SIG-M5 (cell line): Measurements from ENCODE around the gene PHLDA3.
A peak's percentile ranks its signal among the peaks of the same experiment; 100 is the strongest.

Experiments used
- DNase-seq: peaks from one replicate; lab custom pipeline; 2025; lab: John Stamatoyannopoulos, UW

The PHLDA3 gene

DNA sequence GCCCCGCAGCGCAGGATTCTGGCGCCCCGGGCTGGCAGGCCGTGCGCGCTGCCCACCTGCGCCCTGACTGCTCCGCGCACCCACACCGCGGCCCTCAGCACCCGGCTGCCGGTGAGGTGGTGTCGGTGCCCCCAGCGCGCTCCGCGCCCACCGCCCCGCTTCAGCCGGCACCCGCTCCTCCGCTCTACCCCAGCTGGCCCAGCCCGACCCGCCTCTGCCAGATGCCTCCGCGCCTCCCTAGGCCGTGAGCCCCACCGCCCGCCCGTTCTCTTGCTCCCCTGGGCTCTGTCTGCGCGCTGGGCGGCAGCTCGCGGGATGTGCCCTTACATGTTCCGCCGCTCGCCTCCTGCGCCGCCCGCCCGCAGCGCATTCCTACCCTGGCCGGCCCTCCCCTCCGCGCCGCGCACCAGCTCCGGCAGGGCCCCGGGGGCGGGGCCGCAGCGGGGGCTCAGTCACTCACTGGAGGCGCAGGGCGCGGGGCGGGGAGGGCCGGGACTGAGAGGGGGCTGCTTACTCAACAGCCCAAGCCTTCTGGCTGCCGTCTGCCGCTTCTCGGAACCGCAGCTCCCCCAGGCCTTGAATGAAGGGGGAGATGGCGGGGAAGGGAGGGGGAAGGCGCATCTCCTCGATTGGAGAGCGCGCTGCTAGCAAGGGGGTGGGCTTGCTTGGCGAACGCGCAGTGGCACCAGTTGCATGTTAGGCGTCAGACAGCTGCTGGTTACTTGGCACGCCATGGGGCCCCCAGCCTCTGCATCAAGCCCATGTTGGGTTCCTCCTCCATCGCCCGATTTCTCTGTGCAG is at the start of gene PHLDA3:
Gene PHLDA3, minus strand, starts transcription at position 345 of the 801 bp plus-strand sequence. CDS start 402 bp downstream, outside the sequence.
- peak; percentile 67 for DNase-seq

DNA sequence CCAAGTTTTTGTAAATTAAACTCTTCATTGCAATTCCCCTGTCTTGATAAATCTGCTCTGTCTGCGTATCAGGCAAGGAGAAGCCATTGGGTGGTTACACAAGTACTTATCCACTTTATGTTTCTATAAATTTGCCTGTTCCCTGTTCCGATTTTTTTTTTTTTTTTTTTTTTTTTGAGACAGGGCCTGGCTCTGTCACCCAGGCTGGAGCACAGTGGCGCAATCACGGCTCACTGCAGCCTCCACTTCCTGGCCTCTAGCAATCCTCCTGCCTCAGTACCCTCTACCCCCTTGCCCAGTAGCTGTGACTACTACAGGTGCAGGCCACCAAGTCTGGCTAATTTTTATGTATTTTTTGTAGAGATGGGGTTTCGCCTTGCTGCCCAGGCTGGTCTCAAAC is 49.1 kb upstream of the PHLDA3 start:
- no peak for DNase-seq

DNA sequence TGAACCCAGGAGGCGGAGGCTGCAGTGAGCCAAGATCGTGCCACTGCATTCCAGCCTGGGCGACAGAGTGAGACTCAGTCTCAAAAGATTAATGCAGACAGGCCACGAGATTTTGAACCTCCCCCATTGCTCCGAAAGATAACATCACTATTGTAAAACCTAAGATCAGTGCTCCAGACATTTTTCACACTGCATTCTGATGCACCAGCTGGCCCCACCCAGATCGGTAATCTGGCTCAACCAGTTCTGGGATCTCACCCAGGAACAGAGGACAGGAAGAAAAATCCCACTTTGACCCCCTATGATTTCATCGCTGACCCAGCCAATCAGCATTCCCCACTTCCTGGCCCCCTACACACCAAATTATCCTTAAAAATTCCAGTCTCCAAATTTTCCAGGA is 48.6 kb upstream of the PHLDA3 start:
- DNase-seq = no peak

DNA sequence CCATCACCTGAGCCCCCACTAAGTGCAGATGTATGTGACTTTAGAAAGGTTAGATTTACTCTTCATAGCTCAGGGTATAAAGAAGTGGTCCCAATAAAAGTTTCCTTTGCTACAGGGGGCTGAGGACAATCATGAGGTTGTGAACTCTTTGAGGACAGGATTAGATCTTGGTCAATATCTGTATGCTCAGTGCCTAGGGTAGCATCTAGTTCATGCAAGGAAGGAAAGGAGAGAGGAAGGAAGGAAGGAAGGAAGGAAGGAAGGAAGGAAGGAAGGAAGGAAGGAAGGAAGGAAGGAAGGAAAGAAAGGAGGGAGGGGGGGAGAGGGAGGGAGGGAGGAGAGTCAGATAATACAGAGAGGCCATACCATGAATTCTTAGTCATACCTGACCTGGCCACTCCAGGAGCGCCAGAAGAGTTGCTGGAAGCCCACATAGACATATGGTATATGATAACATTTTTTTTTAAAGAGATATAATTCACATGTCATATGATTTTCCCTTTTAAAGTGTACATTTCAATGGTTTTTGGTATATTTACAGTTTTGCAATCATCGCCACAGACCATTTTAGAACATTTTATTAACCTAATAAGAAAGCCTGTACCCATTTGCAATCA is 47.6 kb upstream of the PHLDA3 start:
- no peak for DNase-seq

DNA sequence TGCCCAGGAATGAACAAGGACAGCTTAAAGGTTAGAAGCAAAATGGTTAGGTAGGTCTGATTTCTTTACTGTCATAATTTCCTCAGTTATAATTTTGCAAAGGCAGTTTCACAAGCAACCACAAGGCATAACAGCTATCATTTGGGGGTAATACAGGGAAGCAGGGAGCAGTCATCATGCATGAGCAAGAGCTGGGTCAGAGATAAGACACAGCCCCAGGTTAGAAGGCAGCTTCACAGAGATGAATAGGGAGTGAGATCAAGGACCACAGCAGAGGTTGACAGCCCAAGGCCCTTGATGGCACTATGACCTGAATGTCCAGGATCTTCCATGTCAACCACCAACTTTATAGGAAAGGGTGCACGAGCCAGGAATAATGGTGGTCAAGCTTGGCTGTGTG is 46.9 kb upstream of the PHLDA3 start:
- DNase-seq = no peak

DNA sequence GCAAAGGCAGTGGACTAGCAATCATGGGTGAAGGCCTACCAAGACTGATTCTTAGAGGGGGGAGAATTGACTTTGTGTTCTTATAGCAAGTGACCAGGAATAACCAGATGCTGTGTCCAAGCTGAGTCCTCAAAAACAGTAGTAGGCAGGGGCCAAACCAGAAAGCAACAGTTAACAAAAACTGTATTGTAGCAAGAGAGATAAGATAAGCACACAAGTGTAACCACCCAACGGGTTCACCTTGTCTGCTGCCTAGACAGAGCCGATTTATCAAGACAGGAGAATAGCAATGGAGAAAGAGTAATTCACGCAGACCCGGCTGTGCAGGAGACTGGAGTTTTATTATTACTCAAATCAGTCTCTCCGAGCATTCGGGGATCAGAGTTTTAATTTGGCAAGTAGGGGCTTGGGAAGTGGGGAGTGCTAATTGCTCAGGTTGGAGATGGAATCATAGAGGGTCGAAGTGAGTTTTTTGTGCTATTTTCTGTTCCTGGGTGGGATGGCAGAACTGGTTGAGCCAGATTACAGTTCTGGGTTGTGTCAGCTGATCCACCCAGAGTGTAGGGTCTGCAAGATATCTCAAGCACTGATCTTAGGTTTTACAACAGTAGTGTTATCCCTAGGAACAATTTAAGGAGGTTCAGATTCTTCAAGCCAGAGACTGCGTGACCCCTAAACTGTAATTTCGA is 46.2 kb upstream of the PHLDA3 start:
- no peak for DNase-seq

DNA sequence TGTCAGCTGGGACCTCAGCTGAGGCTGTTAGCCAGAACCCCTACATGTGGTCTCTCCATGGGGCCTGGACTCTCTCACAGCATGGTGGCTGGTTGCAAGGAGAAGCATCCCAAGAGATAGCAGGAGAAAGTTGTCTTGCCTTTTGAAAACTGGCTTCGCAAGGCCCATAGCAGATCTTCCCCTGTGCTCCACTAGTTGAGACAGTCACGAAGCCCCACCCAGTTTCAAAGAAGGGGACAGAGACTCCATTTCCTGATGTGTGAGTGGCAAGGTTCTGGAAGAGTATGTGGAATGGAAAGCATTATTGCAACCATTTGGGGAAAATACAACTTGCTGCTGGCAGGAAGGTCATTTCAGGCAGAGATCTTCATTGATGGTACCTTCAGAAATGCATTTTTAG is 45.5 kb upstream of the PHLDA3 start:
- DNase-seq = no peak

DNA sequence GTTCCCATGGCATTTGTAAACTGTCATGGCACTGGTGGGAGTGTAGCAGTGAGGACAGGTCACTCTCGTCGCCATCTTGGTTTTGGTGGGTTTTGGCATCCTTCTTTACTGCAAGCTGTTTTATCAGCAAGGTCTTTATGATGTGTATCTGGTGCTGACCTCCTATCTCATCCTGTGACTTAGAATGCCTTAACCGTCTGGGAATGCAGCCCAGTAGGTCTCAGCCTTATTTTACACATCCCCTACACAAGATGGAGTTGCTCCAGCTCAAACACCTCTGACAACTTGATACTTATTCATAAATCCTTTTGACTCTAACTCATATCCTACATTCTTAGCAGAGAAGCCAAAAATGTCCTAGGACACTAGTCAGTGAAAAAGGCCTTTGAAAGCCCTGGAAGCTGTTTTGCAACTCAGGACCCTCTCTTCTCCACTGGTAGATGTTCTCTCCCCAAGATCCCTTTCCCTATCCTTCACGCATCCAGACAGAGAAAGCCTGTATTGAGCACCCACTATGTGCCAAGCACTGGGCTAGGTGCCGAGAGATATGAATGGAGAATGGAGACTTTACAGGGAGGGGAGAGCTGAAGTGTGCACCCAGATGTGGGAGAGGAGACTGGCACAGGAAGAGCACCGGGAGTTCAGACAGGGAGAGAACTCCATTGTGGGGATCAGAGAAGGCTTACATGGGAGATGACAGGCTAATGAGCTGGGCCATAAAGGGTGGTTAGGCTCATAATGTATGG is 44.7 kb upstream of the PHLDA3 start:
- DNase-seq = no peak

DNA sequence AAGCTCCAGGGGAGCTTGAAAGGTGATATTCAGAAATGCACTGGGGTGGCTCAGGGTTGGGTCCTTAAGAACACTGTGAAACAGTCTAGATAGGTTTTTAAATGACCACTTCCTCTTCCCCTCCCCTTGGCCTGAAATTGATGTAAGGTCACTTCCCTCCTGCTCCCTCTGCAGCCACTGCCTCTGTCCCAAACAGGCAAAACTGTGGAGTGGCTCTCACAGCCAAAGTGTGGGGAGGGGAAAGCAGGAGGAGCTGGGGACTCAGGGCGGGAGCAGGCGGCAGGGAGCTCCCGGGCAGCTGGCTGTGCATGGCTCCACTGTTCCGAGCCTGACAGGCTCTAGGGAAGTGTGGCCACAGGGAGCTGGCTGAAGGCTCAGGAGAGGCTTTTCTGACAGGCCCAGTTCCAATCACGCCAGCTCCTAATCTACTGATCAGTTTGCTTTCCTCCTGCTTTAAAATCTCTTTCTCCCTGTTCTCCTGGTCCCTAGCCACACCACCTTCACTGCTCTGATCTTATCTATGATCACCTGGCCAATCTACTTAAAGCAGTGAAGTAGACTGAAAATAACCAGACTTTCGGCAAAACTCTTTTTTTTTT is 43.1 kb upstream of the PHLDA3 start:
- no peak for DNase-seq

DNA sequence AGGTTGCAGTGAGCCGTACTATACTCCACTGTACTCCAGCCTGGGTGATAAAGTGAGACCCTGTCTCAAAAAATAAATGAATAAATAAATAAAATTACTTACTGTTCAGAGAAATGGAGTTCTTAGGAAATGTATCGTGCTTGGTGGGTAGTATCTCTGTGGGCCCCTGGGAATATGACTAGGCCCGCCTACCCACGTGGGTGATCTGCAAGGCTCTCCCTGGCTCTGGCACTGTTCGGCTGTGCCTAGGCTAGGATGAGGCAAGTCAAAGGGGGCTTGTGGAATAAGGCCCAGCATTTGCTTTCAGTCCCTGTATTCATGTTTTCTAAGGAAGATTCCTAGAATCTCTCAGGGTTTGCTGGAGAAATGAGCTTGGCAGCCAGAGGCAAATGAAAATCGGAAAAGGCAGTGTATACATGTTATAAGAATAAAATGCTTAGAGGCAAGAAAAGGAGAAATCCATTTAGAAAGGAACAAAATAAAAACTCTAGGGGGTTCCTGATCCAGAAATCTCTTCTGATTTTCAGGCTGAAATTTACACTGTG is 42.5 kb upstream of the PHLDA3 start:
- DNase-seq = no peak

DNA sequence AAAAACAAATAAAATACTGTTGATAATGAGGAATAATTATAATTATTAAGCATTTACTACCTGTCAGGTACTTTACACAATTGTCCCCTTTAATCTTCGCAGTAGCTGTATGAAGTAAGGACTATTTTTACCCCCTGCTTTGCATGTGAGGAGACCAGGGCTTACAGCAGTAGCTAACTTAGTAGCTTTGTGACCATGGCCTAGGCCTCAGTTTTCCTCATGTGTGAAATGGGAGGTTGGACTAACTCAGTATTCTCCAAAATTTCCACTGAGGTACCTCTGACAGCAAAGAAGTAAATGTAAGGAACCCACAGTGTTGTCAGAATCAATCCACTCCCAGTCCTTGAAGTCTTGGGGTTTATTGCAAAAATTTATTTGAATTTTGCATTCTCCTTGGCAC is 41.7 kb upstream of the PHLDA3 start:
- no peak for DNase-seq

DNA sequence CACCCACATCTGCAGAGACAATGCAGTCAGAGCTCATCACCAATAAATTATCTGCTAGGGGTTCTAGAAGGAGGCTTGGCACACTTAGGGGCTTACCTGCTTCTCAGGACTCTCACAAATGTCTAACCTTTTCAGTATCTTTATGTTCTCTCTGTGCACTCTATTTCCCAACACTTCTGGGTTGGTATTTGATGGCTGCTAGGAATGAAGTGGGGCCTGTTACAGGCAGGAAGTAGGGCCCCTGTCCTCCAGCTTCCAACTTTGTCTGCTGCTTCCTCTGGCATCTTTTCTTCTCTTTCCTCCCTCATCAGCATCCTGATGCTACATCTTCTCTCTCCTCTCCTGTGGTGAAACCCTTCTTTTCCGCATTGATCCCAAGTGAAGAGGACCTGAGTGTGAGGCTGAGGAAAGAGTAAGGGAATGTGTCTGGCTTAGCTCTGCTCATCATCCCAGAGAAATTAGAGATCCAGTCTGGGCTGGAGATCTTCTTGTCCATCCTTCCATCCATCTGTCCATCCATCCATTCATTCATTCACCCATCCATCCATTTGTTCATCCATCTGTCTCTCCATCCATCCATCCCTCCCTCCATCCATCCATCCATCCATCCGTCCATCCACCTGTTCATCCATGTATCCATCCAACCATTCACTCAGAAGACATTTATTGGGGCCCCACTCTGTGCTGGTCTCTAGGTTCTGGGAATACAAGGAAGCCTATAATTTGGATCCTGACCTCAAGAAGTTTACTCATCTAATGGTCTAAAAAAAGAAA is 40.8 kb upstream of the PHLDA3 start:
- no peak for DNase-seq

DNA sequence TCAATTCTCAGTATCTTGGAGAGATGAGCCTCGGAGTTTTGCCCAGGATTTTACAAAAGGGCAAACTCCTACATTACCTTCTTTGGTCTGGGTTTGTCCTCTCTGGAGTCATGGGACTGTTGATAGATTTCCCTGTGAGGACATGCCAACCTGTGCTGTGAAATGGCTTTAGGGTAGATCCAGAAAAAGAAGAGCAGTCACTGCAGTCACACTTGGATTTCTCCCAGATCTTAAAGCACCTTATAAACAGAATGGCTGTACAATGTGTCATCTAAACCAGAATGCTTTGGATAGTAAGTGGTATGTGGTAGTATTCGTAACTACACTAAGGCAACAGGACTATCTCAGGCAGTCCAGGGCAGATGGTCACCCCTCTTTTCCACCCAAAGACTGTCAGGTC is 39.8 kb upstream of the PHLDA3 start:
- DNase-seq = no peak

DNA sequence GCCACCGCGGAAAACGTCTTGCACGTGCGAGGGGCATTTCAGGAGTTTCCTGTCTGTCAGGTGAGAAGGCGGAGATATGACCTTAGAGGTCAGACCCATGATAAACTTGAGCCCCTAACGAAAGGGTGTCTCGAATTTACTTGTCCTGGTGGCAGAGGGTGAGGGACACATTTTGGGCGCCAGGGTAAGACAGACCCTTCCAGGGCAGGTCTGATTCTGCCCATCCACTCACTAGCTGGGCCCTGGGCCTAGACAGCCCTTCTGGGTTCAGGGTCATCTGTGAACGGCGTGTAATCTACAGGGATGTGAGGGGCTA is 38.3 kb upstream of the PHLDA3 start:
- no peak for DNase-seq

DNA sequence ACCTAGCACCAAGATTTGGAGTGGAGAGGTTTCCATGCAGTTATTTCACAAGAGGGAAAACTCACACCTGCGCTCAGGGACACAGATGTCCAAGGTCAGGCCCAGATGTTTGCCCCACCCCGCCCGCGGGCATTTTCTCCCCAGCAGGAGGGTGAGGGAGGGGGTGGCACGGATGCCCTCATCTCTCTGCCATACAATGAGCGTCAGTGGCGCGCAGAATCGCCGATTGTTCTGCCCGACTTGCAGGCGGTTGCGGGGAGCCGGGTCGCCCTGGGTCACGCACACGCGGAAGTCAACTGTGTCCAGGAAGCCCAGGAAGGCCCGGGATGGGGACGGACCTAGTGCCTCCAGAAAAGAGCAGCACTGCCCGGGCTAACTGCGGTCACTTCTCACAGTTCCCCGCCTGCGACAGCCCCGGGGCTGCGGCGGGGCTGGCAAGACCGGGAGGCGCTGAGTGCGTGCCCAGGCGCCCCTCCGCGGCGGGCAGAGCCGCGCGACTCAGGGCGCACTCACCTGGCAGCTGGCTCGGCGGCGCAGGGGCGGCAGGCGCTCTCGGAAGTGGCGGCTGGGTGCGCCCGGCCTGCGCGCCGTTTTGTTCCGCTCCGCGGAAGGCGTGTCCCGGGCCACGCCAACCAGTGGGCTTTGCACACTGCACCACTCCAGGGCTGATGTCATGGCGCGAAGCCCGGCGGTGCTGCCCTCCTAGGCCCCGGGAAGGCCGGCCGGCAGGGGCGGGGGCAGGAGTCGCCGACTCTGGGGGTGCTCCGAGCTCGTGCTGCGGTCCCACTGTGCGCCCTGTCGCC is 37.8 kb upstream of the PHLDA3 start, which contains the start of gene CSRP1:
Gene CSRP1, minus strand, starts transcription at position 567 of the 803 bp plus-strand sequence. CDS start 10,820 bp downstream, outside the sequence.
- no peak for DNase-seq

DNA sequence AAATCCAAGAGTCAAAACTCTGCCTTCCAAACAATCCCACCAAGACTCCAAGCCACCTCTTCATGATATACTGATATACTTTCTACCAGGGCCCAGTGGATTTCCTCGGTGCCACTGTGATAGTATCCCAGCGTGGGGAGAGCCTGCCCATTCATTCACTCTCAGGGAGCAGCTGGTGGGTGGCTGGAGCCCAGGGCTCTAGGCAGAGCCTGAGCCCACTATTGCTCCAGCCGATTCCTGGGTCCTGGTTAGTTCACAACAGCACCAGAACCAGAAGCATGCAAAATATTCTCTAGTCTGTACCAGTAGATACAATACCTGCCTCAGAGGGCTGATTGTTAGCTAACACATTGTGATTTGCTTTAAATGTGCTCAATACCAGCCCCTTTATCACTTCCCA is 37.1 kb upstream of the PHLDA3 start:
- no peak for DNase-seq

DNA sequence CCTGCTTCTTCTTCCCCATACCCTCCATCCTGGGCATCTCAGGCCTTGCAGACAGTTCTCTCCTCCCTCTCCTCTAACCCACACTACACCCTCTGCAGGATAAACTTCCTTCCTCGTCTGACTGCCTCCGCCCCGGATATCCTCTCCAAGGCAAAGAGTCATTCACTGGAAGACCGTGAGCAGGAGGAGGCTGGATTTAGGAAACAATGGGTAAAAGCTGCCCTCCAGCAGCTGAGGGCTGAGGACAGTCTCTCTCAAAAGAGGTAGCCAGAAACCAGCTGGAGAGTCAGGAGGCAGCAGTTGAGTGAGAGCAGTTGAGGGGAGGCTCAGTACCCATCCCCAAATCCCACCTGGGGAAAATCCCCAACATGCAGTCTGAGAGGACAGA is 36.5 kb upstream of the PHLDA3 start:
- no peak for DNase-seq

DNA sequence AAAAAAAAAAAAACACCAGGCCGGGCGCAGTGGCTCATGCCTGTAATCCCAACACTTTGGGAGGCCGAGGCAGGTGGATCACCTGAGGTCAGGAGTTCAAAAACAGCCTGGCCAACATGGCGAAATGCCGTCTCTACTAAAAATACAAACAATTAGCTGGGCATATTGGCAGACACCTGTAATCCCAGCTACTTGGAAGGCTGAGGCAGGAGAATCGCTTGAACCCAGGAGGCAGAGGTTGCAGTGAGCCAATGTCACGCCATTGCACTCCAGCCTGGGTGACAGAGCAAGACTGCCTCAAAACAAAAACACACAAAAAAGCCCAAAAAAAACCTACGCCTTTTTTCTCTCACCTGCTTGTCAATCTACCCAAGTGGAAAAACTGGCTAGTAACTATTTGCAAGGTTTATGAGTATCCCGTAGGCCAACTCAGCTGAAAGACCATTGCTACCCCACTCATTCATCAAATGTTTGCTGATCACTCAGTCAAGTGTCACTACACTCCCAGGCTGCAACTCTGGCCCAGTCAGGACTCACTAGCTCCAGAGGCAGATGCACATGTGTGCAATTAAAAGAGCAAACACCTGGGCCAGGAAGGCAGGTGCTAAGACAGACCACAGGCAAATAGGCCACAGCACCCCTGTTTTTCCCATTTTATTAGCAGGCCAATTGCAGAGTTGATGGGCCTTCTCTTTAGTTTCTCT is 36.0 kb upstream of the PHLDA3 start:
- DNase-seq = no peak

DNA sequence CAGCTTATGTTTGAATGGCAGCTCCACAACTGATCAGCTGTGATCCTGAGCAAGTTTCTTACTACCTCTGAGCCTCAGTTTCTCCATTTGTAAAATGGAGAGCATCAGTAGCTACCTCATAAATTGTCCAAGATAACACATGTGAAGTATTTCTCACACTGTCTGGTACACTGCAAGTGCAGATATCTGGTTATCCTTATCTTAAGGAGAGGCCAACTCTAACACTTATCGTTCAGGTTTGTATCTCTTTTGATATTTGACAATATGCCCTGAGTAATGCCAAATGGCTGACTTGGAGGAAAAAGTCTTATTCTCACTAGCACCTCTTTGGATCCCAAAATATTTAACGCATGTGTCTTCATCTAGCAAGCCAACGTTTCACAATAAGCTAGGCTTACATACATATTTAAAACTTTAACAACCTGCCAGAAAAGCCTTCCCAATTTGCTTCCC is 35.2 kb upstream of the PHLDA3 start:
- DNase-seq = no peak
